ENCODE measurements around the gene KCNK16. TPM values are rescaled to one million over a fixed set of nuclear protein-coding genes. Genes with fewer than 3 reads are reported as not detected.

KCNK16 gene
- total and polyA plus RNA-seq, 7 donors, result not detected

DNA sequence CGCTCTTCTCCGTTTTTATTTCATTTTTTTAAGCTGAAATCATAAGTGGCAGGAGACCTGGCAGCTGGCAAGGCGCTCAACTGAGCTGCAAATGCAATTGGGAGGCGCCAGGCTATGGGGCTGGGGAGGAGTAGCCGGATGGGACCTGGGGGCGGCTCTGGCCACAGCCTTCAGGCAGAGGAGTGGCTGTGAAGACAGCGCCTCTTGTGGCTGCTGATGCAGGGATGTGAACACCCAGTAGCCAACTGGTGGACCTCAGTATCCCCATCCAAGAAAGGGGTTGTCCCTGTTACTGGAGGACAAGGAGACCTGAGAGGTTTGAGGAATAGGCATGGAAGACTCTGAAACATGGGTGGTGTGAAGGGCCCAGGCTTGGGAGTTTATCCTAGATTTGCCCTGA lies 20.9 kb downstream of the KCNK16 start:
- Histone ChIP-seq H3K36me3 (no peaks in the 10 kb centered on the region), H3K27me3 (peaks cover 0 to 33% (median 0%) of the 10 kb centered on the region in 3 donors), H3K9me3 (no peaks in the 10 kb centered on the region), H3K4me3 (no peak overlapping the region), H3K27ac (no peak overlapping the region), H3K4me1 (peaks cover 0 to 6% (median 3%) of the 10 kb centered on the region in 4 donors)
- 83 to 84% methylated on average over 7 of the region's 7 CpGs for WGBS, 2 donors
- TF ChIP-seq POLR2AphosphoS5 (IDR thresholded peaks at IDR 0.05) (no peak), EP300 (IDR thresholded peaks at IDR 0.05) (no peak), POLR2A (IDR thresholded peaks at IDR 0.05) (no peak)
- no peak for DNase-seq
- intact Hi-C loops (cut with DNase I), result loop anchor here (2.0 to 5.0 kb wide), 2 partner anchors 214 to 329 kb away; no protein-coding TSS in a partner anchor

DNA sequence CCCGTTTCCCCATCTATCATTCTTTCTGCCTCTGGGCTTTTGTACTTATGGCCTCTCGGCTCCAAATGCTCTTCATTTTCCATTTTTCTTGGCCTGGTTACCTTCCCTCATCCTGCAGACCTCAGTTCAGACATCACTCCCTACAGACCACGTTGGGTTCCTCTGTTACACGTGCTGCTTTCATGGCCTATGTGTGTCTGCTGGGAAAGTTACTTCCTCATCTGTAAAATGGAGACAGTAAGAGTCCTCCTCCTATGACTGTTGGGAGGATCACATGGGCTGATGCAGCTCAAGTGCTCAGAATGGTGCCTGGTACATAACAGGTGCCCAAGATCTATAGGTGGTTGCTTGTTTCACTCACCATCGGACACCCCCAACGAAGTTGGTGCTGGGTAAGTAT lies 21.8 kb downstream of the KCNK16 start:
- 84 to 89% methylated on average over 6 of the region's 6 CpGs for WGBS, 2 donors
- intact Hi-C loops (cut with DNase I), result loop anchor here (5.0 kb wide), 1 partner anchor 213 kb away; no protein-coding TSS in a partner anchor
- Histone ChIP-seq H3K4me3 (no peak overlapping the region), H3K27me3 (peaks cover 0 to 33% (median 0%) of the 10 kb centered on the region in 3 donors), H3K36me3 (no peaks in the 10 kb centered on the region), H3K4me1 (peaks cover 0 to 6% (median 3%) of the 10 kb centered on the region in 4 donors), H3K27ac (no peak overlapping the region), H3K9me3 (no peaks in the 10 kb centered on the region)
- no peak for DNase-seq
- TF ChIP-seq POLR2AphosphoS5 (IDR thresholded peaks at IDR 0.05) (no peak), POLR2A (IDR thresholded peaks at IDR 0.05) (no peak), EP300 (IDR thresholded peaks at IDR 0.05) (no peak)
- TF ChIP-seq, protein P1, sequence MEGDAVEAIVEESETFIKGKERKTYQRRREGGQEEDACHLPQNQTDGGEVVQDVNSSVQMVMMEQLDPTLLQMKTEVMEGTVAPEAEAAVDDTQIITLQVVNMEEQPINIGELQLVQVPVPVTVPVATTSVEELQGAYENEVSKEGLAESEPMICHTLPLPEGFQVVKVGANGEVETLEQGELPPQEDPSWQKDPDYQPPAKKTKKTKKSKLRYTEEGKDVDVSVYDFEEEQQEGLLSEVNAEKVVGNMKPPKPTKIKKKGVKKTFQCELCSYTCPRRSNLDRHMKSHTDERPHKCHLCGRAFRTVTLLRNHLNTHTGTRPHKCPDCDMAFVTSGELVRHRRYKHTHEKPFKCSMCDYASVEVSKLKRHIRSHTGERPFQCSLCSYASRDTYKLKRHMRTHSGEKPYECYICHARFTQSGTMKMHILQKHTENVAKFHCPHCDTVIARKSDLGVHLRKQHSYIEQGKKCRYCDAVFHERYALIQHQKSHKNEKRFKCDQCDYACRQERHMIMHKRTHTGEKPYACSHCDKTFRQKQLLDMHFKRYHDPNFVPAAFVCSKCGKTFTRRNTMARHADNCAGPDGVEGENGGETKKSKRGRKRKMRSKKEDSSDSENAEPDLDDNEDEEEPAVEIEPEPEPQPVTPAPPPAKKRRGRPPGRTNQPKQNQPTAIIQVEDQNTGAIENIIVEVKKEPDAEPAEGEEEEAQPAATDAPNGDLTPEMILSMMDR (IDR thresholded peaks at IDR 0.05), result no peak

DNA sequence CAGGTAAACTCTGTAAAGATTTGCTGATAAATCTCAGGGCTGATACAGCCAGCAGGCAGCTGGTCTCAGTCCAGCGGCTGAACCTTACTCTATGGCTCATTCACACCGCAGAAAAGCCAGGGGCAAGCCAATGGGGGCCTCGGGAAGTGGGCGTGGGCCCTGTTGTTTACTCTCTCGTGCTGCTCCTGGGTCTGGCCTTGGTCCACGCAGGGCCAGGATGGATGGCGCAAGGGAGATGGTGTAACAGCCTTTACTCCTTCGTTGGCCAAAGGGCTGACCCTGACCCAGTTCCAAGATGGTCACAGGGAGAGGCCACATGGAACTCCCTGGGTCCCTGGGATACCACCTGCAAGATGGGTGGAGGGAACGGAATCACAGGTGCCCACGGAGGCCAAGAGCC lies 24.4 kb downstream of the KCNK16 start:
- H3K27me3 ChIP-seq, result peaks cover 0 to 30% (median 0%) of the 10 kb centered on the region in 3 donors
- intact Hi-C loops (cut with DNase I), result no loop called here
- no peak for TF ChIP-seq POLR2A (IDR thresholded peaks at IDR 0.05)
- TF ChIP-seq POLR2AphosphoS5 (IDR thresholded peaks at IDR 0.05), result no peak
- TF ChIP-seq, protein P1 (IDR thresholded peaks at IDR 0.05), result no peak
- TF ChIP-seq EP300 (IDR thresholded peaks at IDR 0.05), result no peak
- no peaks in the 10 kb centered on the region for H3K9me3 ChIP-seq
- no peak overlapping the region for H3K27ac ChIP-seq
- H3K4me3 ChIP-seq, result no peak overlapping the region
- DNase-seq, result no peak
- WGBS, 2 donors, result 42 to 68% methylated on average over 10 of the region's 10 CpGs
- no peaks in the 10 kb centered on the region for H3K36me3 ChIP-seq
- peaks cover 0 to 5% (median 2%) of the 10 kb centered on the region in 4 donors for H3K4me1 ChIP-seq

DNA sequence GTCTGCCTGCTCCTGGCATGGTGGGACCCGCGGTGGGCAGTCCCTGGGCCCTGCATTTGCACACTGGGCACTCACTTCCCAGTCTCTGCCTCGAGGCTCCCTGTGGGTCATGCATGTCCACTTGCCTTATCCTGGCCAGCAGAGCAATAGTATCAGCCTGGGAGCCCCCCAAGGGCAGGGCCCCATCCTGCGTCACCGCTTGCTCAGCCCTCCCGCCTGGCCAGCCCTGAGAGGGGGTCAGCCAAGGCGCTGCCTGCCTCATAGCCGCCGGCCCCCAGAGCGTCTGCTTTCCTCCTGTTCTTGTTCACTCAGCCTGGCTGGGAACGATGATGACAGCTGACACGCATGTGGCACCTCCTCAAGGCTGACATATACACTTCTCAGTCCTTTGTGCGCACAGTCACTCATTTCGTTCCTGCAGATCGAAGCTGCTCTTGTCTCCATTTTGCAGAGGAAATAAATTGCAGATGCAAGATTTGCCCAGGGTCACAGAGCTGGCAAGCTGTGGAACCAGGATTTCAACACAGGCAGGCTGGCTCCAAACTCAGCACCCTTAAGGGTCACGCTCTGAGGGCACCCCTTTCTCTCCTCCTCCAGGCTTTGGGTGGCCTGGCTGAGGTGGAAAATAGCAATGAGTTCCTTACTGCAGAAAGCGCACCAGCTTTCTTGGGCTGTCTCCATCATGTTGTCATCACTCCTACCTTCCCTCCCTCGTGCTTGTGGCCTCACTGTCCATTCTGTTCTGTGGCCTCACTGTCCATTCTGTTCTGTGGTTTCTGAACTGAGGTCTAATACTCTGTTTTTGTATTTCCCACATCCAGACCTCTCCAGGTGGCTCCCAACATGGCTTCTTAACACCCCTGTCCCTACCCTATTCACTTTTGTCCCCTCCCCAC lies 25.5 kb downstream of the KCNK16 start:
- H3K27ac ChIP-seq, result peak overlapping the region in 2 of 4 donors; percentile 35 to 59
- WGBS, 2 donors, result 80 to 90% methylated on average over 18 of the region's 18 CpGs
- H3K4me3 ChIP-seq, result no peak overlapping the region
- peak; percentile 68 for DNase-seq
- TF ChIP-seq POLR2A (IDR thresholded peaks at IDR 0.05) (no peak), POLR2AphosphoS5 (IDR thresholded peaks at IDR 0.05) (no peak), EP300 (IDR thresholded peaks at IDR 0.05) (no peak)
- TF ChIP-seq, protein P1 (IDR thresholded peaks at IDR 0.05), result no peak
- H3K9me3 ChIP-seq, result no peaks in the 10 kb centered on the region
- peaks cover 0 to 24% (median 0%) of the 10 kb centered on the region in 3 donors for H3K27me3 ChIP-seq
- no peaks in the 10 kb centered on the region for H3K36me3 ChIP-seq
- intact Hi-C loops (cut with DNase I), result no loop called here
- no peaks in the 10 kb centered on the region for H3K4me1 ChIP-seq

DNA sequence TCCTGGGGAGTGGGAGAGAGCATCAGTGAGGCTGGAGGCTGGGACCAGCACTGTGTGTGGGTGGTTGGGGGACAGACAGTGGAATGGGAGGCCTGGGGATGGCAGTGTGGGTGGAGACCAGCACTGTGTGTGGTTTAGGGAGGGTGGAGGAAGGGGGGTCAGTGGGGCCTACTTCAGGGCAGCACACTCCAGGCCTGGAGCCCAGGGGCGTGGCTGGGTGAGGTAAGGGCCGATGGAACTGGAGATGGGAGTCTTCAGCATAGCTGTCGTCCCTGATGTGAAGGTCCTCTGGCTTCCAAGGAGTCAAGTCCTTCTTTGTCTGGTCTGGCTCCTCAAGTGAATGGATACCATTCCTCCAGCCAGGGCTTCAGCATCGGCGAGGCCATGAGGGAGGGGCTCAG lies 26.9 kb downstream of the KCNK16 start:
- no peak overlapping the region for H3K4me3 ChIP-seq
- no peaks in the 10 kb centered on the region for H3K9me3 ChIP-seq
- TF ChIP-seq, protein P1 (IDR thresholded peaks at IDR 0.05), result no peak
- TF ChIP-seq POLR2AphosphoS5 (IDR thresholded peaks at IDR 0.05), result no peak
- intact Hi-C loops (cut with DNase I), result no loop called here
- DNase-seq, result no peak
- peaks cover 0 to 15% (median 0%) of the 10 kb centered on the region in 3 donors for H3K27me3 ChIP-seq
- no peaks in the 10 kb centered on the region for H3K4me1 ChIP-seq
- H3K36me3 ChIP-seq, result no peaks in the 10 kb centered on the region
- WGBS, 2 donors, result 45 to 68% methylated on average over 5 of the region's 5 CpGs
- peak overlapping the region in 1 of 4 donors; percentile 59 for H3K27ac ChIP-seq
